ENCODE data around the gene LARGE1. TPM values are rescaled to one million over a fixed set of nuclear protein-coding genes. Genes with fewer than 3 reads are reported as not detected.

The LARGE1 gene
- total RNA-seq, 2 donors from 2014 or later, result 80.5 to 101 TPM

- Histone ChIP-seq H3K27me3 (no peaks in the 10 kb centered on the region), H3K4me3 (no peak overlapping the region), H3K9me3 (no peaks in the 10 kb centered on the region), H3K27ac (no peak overlapping the region), H3K36me3 (no peaks in the 10 kb centered on the region), H3K4me1 (no peaks in the 10 kb centered on the region)
- no peak for DNase-seq (ENCODE audit: low spot score)
- no peak for TF ChIP-seq CTCF (IDR thresholded peaks at IDR 0.05)
Measured at GRCh38 chr22:33952776-33953175, 32.5 kb upstream of the LARGE1 start.

GRCh38 chr22:33940741-33941140 is 20.5 kb upstream of the LARGE1 start:
- no peak for DNase-seq (ENCODE audit: low spot score)
- peaks cover 0 to 4% of the 10 kb centered on the region in 2 donors for H3K9me3 ChIP-seq
- H3K36me3 ChIP-seq, result no peaks in the 10 kb centered on the region
- TF ChIP-seq CTCF (IDR thresholded peaks at IDR 0.05), result no peak
- H3K4me3 ChIP-seq, result no peak overlapping the region
- H3K4me1 ChIP-seq, result no peaks in the 10 kb centered on the region
- H3K27ac ChIP-seq, result no peak overlapping the region
- no peaks in the 10 kb centered on the region for H3K27me3 ChIP-seq

- Histone ChIP-seq H3K27me3 (no peaks in the 10 kb centered on the region), H3K27ac (no peak overlapping the region), H3K9me3 (no peaks in the 10 kb centered on the region), H3K36me3 (no peaks in the 10 kb centered on the region), H3K4me3 (no peak overlapping the region), H3K4me1 (no peaks in the 10 kb centered on the region)
- no peak for TF ChIP-seq CTCF (IDR thresholded peaks at IDR 0.05)
- no peak for DNase-seq (ENCODE audit: low spot score)
Measured at GRCh38 chr22:33932997-33933396, 12.7 kb upstream of the LARGE1 start.

- no peak overlapping the region for H3K4me3 ChIP-seq
- H3K4me1 ChIP-seq, result no peaks in the 10 kb centered on the region
- no peaks in the 10 kb centered on the region for H3K9me3 ChIP-seq
- no peaks in the 10 kb centered on the region for H3K27me3 ChIP-seq
- DNase-seq (ENCODE audit: low spot score), result no peak
- H3K27ac ChIP-seq, result no peak overlapping the region
- TF ChIP-seq CTCF (IDR thresholded peaks at IDR 0.05), result no peak
- no peaks in the 10 kb centered on the region for H3K36me3 ChIP-seq
Measured at GRCh38 chr22:33931406-33931805, 11.1 kb upstream of the LARGE1 start.

GRCh38 chr22:33927752-33928151 is 7.5 kb upstream of the LARGE1 start:
- DNase-seq (ENCODE audit: low spot score), result no peak
- TF ChIP-seq CTCF (IDR thresholded peaks at IDR 0.05), result no peak
- H3K36me3 ChIP-seq, result no peaks in the 10 kb centered on the region
- no peak overlapping the region for H3K27ac ChIP-seq
- H3K4me3 ChIP-seq, result no peak overlapping the region
- peaks cover 0 to 8% of the 10 kb centered on the region in 2 donors for H3K4me1 ChIP-seq
- no peaks in the 10 kb centered on the region for H3K9me3 ChIP-seq
- no peaks in the 10 kb centered on the region for H3K27me3 ChIP-seq

GRCh38 chr22:33925194-33925593 is 4.9 kb upstream of the LARGE1 start:
- peaks cover 0 to 11% of the 10 kb centered on the region in 2 donors for H3K4me1 ChIP-seq
- H3K4me3 ChIP-seq, result no peak overlapping the region
- no peak for TF ChIP-seq CTCF (IDR thresholded peaks at IDR 0.05)

More at GRCh38 chr22:33925194-33925593, 4.9 kb upstream of the LARGE1 start:
- no peaks in the 10 kb centered on the region for H3K9me3 ChIP-seq
- no peaks in the 10 kb centered on the region for H3K27me3 ChIP-seq
- H3K36me3 ChIP-seq, result no peaks in the 10 kb centered on the region
- DNase-seq (ENCODE audit: low spot score), result no peak
- no peak overlapping the region for H3K27ac ChIP-seq

All from right atrium auricular region (tissue), 2 donors.